GM06990 (cell line): ENCODE results near the gene NAA15.

Experiments used
- DNase-seq: peaks from one replicate; pipeline ENCODE4 v3.0.0-alpha.2; 2011; ENCODE audit not compliant: insufficient read length; ENCODE audit errors: extremely low read depth
- H3K27me3 ChIP-seq: replicated peaks from 2 replicates; pipeline ENCODE4 v1.6.0; 2011; ENCODE audit warnings: low read length; ENCODE audit not compliant: control insufficient read depth, insufficient read depth
- H3K36me3 ChIP-seq: 2 replicates; pipeline ENCODE4 v1.5.1; 2011; ENCODE audit warnings: low read length; ENCODE audit not compliant: control insufficient read depth, insufficient read depth
- H3K4me3 ChIP-seq: replicated peaks from 2 replicates; pipeline ENCODE4 v1.5.1; 2011; ENCODE audit warnings: low read depth, mild to moderate bottlenecking, control low read depth, low read length
- CTCF ChIP-seq: IDR thresholded peaks from 2 replicates; pipeline ENCODE4 v1.5.1; 2011; ENCODE audit warnings: low read length, control low read depth, mild to moderate bottlenecking, inconsistent platforms; ENCODE audit not compliant: insufficient read depth, poor library complexity, severe bottlenecking

NAA15 gene

GRCh38 chr4:139275281-139275735, 26.0 kb upstream of the NAA15 start:
- no peak overlapping the region for H3K4me3 ChIP-seq
- no peaks in the 10 kb centered on the region for H3K36me3 ChIP-seq
- no peak for TF ChIP-seq CTCF
- no peaks in the 10 kb centered on the region; the same call in 1 of the 2 replicates for H3K27me3 ChIP-seq
- no peak for DNase-seq

DNA sequence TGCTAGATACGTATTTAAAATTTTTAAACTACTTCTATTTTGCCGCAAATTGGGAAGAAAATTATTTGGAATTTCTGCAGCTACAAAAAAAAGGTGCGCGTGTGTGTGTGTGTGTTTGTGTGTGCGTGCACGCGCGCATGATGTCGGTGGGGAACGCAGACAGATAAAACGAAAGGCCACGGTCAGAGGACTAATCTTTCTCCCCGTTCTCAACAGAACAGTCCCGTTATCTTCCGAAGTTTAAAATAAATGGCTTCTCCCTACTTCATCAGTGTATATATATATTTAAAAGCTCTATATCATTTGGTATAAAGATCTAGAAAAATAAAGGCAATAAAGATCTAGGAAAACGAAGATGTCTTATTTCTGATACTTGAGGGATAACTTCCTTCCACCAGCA, 22.8 kb upstream of the NAA15 start:
- no peak overlapping the region for H3K4me3 ChIP-seq
- H3K27me3 ChIP-seq, result no peaks in the 10 kb centered on the region; the same call in 1 of the 2 replicates
- no peak for TF ChIP-seq CTCF
- DNase-seq, result no peak
- no peaks in the 10 kb centered on the region for H3K36me3 ChIP-seq

DNA sequence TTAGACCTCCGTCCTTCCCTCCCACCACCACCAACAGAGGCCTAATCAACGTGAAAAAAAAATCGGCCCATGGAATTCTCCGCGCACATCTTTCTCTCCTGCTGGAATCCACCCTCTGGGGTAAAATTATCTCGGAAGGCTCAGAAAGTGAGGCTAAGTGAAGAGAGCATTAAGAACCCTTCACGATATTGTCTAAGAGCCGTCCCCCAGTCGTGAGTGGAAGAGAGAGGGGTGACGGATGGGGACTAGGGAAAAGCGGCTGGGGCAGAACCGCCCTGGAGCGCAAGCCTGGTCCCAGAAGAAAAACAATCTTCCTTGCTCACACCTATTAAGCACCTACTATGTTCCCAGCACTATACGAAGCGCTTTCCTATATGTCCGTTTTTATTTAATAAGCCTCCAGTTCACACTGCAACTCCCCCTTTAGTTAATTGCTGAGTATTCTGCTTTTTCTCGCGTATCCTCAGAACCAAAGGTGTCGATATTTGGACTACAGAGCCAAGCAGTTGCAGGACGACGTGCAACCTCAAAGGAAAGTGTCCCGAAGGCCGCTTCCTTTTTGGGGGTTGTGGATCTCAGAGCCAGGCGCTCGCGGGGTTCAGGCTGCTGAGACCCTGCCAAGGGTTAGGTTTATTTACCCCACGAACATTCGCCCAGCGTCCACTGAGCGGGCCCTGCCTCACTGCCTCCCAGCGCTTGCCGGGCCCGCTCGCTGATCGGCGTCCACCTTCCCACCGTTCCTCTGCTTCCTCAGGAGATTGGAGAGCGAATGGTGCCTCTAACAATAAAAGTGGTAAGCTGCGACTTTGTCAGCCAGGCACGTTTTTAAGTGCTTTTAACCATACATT, 22.2 kb upstream of the NAA15 start:
- no peaks in the 10 kb centered on the region; the same call in 1 of the 2 replicates for H3K27me3 ChIP-seq
- TF ChIP-seq CTCF, result no peak
- DNase-seq, result no peak
- no peak overlapping the region for H3K4me3 ChIP-seq
- no peaks in the 10 kb centered on the region for H3K36me3 ChIP-seq

GRCh38 chr4:139279760-139280620, 21.3 kb upstream of the NAA15 start, which contains the start of gene MGARP:
TSS of gene MGARP (minus strand) at chr4:139280225. CDS start at chr4:139280158, 67 bp downstream.
- Histone ChIP-seq H3K4me3 (0 out of 2 replicates have a peak within 1 kb of the TSS, but pooled peaks have one; percentile 14), H3K27me3 (no peaks in the 10 kb centered on the region; the same call in 1 of the 2 replicates), H3K36me3 (no peaks in the 10 kb centered on the region)
- no peak for TF ChIP-seq CTCF
- no peak for DNase-seq

DNA sequence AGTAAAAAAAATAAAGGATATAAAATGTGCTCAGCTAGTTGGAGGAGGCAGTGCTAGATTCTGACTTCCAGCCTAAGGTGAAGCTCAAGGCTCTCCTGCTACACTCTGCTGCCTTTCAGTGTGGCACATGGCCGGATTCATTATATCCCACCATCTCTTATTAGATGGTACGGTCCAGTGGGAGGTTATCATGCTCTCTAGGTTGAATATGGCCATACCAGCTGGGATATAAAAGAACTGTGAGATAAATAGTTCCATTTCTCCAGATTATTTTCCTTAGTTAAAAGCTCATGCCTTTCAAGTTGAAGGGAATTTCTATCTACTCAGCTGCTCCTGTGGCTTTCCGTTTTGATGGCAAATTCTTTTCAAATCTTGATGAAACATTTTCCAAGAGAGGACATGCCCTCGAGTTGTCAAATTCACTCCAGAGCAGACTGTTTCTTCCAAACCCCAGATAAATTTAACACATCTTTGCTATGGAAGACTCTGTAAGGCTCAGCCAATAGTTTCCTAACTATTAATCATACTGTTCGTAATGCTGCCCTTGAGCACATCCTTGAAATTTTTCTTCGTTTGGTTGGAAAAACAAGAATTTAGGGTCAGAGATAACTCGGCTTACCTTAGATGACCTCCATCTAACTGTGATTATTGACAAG, 19.1 kb upstream of the NAA15 start:
- H3K27me3 ChIP-seq, result no peaks in the 10 kb centered on the region; the same call in 1 of the 2 replicates

More for the DNA sequence above, 19.1 kb upstream of the NAA15 start:
- no peak overlapping the region for H3K4me3 ChIP-seq
- no peaks in the 10 kb centered on the region for H3K36me3 ChIP-seq
- DNase-seq, result no peak
- no peak for TF ChIP-seq CTCF
